ENCODE measurements around the gene TTBK2.

The TTBK2 gene

GRCh38 chr15:42692536-42692935, 228.0 kb downstream of the TTBK2 start:
- DNase-seq (ENCODE audit: low spot score), result no peak

GRCh38 chr15:42691770-42692169, 228.8 kb downstream of the TTBK2 start:
- no peak for DNase-seq (ENCODE audit: low spot score)

- no peak for DNase-seq (ENCODE audit: low spot score)
These were observed 229.3 kb downstream of the TTBK2 start for GRCh38 chr15:42691308-42691707.

Measured in NAMALWA (cell line).